Duodenal mucosa (tissue), 2 donors: ENCODE measurements around the gene CDC5L.
"Not testable (repeated sequence)": the region's sequence is repeated elsewhere in the genome, so short reads cannot be mapped to it uniquely, and the experiment has no call there.

Experiments
- H3K27ac ChIP-seq: one replicate; pipeline ENCODE4 v1.7.0; 2013; ENCODE audit warnings: low read depth, low read length
- H3K27me3 ChIP-seq, 2 donors: one replicate each; pipeline ENCODE4 v1.7.0; 2013; ENCODE audit warnings: low read length in 2 of 2, control low read depth in 1 of 2; ENCODE audit not compliant: insufficient read depth in 2 of 2, control insufficient read depth in 1 of 2
- H3K36me3 ChIP-seq, 2 donors: one replicate each; pipeline ENCODE4 v1.7.0; 2013; ENCODE audit warnings: low read length in 2 of 2, control low read depth in 1 of 2; ENCODE audit not compliant: insufficient read depth in 2 of 2, control insufficient read depth in 1 of 2
- H3K4me1 ChIP-seq, 2 donors: one replicate each; pipeline ENCODE4 v1.7.0; 2013; ENCODE audit warnings: low read length in 2 of 2, control low read depth in 1 of 2; ENCODE audit not compliant: insufficient read depth in 2 of 2, control insufficient read depth in 1 of 2
- H3K4me3 ChIP-seq, 2 donors: one replicate each; pipeline ENCODE4 v1.7.0; 2013; ENCODE audit warnings: low read length in 2 of 2, low read depth in 1 of 2
- H3K9ac ChIP-seq, 2 donors: one replicate each; pipeline ENCODE4 v1.7.0; 2013; ENCODE audit warnings: low read length in 2 of 2, low read depth in 1 of 2
- H3K9me3 ChIP-seq, 2 donors: one replicate each; pipeline ENCODE4 v1.7.0; 2013; ENCODE audit warnings: low read length in 2 of 2, control low read depth in 1 of 2; ENCODE audit not compliant: control insufficient read depth in 1 of 2

CDC5L gene

GRCh38 chr6:44442833-44443444 is 55.4 kb downstream of the CDC5L start:
- Histone ChIP-seq H3K9me3 (peaks cover 4 to 9% of the 10 kb centered on the region in 2 donors), H3K27me3 (no peaks in the 10 kb centered on the region), H3K4me1 (no peaks in the 10 kb centered on the region), H3K27ac (no peak overlapping the region), H3K9ac (no peak overlapping the region), H3K4me3 (no peak overlapping the region), H3K36me3 (peaks cover 6 to 36% of the 10 kb centered on the region in 2 donors)

GRCh38 chr6:44444853-44445252 is 57.3 kb downstream of the CDC5L start:
- Histone ChIP-seq H3K4me3 (no peak overlapping the region), H3K4me1 (no peaks in the 10 kb centered on the region), H3K9ac (no peak overlapping the region), H3K27ac (no peak overlapping the region), H3K27me3 (no peaks in the 10 kb centered on the region), H3K9me3 (peaks cover 4 to 9% of the 10 kb centered on the region in 2 donors), H3K36me3 (peaks cover 6 to 42% of the 10 kb centered on the region in 2 donors)

- no peaks in the 10 kb centered on the region for H3K4me1 ChIP-seq
- no peak overlapping the region for H3K9ac ChIP-seq
- H3K4me3 ChIP-seq, result no peak overlapping the region
- peaks cover 6 to 42% of the 10 kb centered on the region in 2 donors for H3K36me3 ChIP-seq
- H3K27me3 ChIP-seq, result no peaks in the 10 kb centered on the region
- H3K27ac ChIP-seq, result no peak overlapping the region
- peaks cover 4 to 9% of the 10 kb centered on the region in 2 donors for H3K9me3 ChIP-seq
These were observed 59.3 kb downstream of the CDC5L start for GRCh38 chr6:44446626-44447300.

- not testable (repeated sequence) for H3K9ac ChIP-seq
- peaks cover 6 to 42% of the 10 kb centered on the region in 2 donors for H3K36me3 ChIP-seq
These were observed 61.7 kb downstream of the CDC5L start for GRCh38 chr6:44449181-44449580.

GRCh38 chr6:44451803-44452695 is 64.5 kb downstream of the CDC5L start:
- no peak overlapping the region for H3K27ac ChIP-seq

More at GRCh38 chr6:44449181-44449580, 61.7 kb downstream of the CDC5L start:
- not testable (repeated sequence) for H3K4me1 ChIP-seq, H3K9me3 ChIP-seq, H3K4me3 ChIP-seq, H3K27ac ChIP-seq, H3K27me3 ChIP-seq

GRCh38 chr6:44452725-44453124 is 65.2 kb downstream of the CDC5L start:
- Histone ChIP-seq H3K27me3 (no peaks in the 10 kb centered on the region), H3K4me1 (peaks cover 8 to 10% of the 10 kb centered on the region in 2 donors), H3K36me3 (peaks cover 0 to 19% of the 10 kb centered on the region in 2 donors), H3K27ac (no peak overlapping the region), H3K9me3 (no peaks in the 10 kb centered on the region), H3K9ac (no peak overlapping the region), H3K4me3 (no peak overlapping the region)

More at GRCh38 chr6:44451803-44452695, 64.5 kb downstream of the CDC5L start:
- Histone ChIP-seq H3K9ac (no peak overlapping the region), H3K4me3 (no peak overlapping the region), H3K4me1 (peaks cover 8% of the 10 kb centered on the region in 2 donors), H3K27me3 (no peaks in the 10 kb centered on the region), H3K36me3 (peaks cover 0 to 26% of the 10 kb centered on the region in 2 donors), H3K9me3 (no peaks in the 10 kb centered on the region)

- Histone ChIP-seq H3K27me3 (no peaks in the 10 kb centered on the region), H3K4me1 (peaks cover 8 to 10% of the 10 kb centered on the region in 2 donors), H3K9ac (no peak overlapping the region), H3K36me3 (peaks cover 0 to 15% of the 10 kb centered on the region in 2 donors), H3K4me3 (no peak overlapping the region), H3K27ac (no peak overlapping the region), H3K9me3 (no peaks in the 10 kb centered on the region)
These were observed 65.6 kb downstream of the CDC5L start for GRCh38 chr6:44453146-44453545.

GRCh38 chr6:44454198-44454597 is 66.7 kb downstream of the CDC5L start:
- no peak overlapping the region for H3K4me3 ChIP-seq
- peaks cover 0 to 11% of the 10 kb centered on the region in 2 donors for H3K36me3 ChIP-seq
- peaks cover 8 to 10% of the 10 kb centered on the region in 2 donors for H3K4me1 ChIP-seq
- no peak overlapping the region for H3K9ac ChIP-seq
- no peaks in the 10 kb centered on the region for H3K27me3 ChIP-seq
- no peak overlapping the region for H3K27ac ChIP-seq
- H3K9me3 ChIP-seq, result no peaks in the 10 kb centered on the region

- Histone ChIP-seq H3K9ac (peak overlapping the region in 1 of 2 donors; percentile 29), H3K4me3 (peak overlapping the region; percentile 44 to 48), H3K27me3 (no peaks in the 10 kb centered on the region), H3K27ac (no peak overlapping the region), H3K36me3 (peaks cover 0 to 11% of the 10 kb centered on the region in 2 donors), H3K4me1 (peaks cover 8 to 10% of the 10 kb centered on the region in 2 donors), H3K9me3 (no peaks in the 10 kb centered on the region)
These were observed 68.8 kb downstream of the CDC5L start for GRCh38 chr6:44456070-44456965.
